Measurements from ENCODE around the gene NTF4. TPM values are rescaled to one million over a fixed set of nuclear protein-coding genes. Genes with fewer than 3 reads are reported as not detected.

NTF4 gene
- total and polyA plus RNA-seq, 2 of the 13 experiments (the other 11 are each of a cell fraction or from before 2014, with no cell fraction given): not detected

GRCh38 chr19:49102303-49102702 is 37.7 kb upstream of the NTF4 start:
- no peak overlapping the region for H3K4me2 ChIP-seq (ENCODE audit: low read depth, low read length)
- no peak overlapping the region for H2AFZ ChIP-seq (ENCODE audit: low read length)
- ChIA-PET POLR2A (no interaction called here), CTCF (ENCODE audit: low intra/inter-chr PET ratio, low total read pairs) (no interaction called here)
- in situ Hi-C loops (cut with HindIII; ENCODE audit: extremely low pct_ligation_motif_present, low pct_unique_long_range_greater_than_20kb): no loop called here
- TF ChIP-seq TP53 (CRISPR knock-in tag; conservative IDR thresholded peaks at IDR 0.05) (no peak), TBP (CRISPR knock-in tag; IDR thresholded peaks at IDR 0.05) (no peak), AGO2 (optimal IDR thresholded peaks at IDR 0.05; ENCODE audit: low read depth, low read length) (peak; percentile 66), POLR2G (IDR thresholded peaks at IDR 0.05; ENCODE audit: low read depth, low read length) (no peak), RBM22 (optimal IDR thresholded peaks at IDR 0.05; ENCODE audit: low read length) (peak; percentile 75)
- peaks cover 11% of the 10 kb centered on the region for H3K79me2 ChIP-seq (ENCODE audit: insufficient read depth, low read length)
- H3K4me1 ChIP-seq (ENCODE audit: insufficient read depth, low read length): no peaks in the 10 kb centered on the region
- WGBS (ENCODE audit: low lambda C conversion rate): 99% methylated on average over 10 of the region's 12 CpGs
- H4K20me1 ChIP-seq (ENCODE audit: insufficient read depth, low read length): peaks cover 36% of the 10 kb centered on the region
- no peak for FAIRE-seq
- peaks cover 43 to 89% of the 10 kb centered on the region in 2 experiments for H3K36me3 ChIP-seq (replicated peaks in 1 of 2; ENCODE audit: control insufficient read depth in 1 of 2, insufficient read depth in 2 of 2, low read length in 2 of 2)
- no peak for ATAC-seq
- no peaks in the 10 kb centered on the region for H3K27me3 ChIP-seq (ENCODE audit: control insufficient read depth in 1 of 2, insufficient read depth in 2 of 2, low read length in 2 of 2)
- H3K9me3 ChIP-seq (ENCODE audit: low read length): no peaks in the 10 kb centered on the region
- H3K27ac ChIP-seq (ENCODE audit: extremely low read length, insufficient read depth, low read length): no peak overlapping the region
- DNase-seq (ENCODE audit: low spot score): no peak
- intact Hi-C loops (cut with micrococcal nuclease; ENCODE audit: unreplicated experiment): no loop called here
- H3K9ac ChIP-seq (ENCODE audit: insufficient read depth, low read depth, low read length): no peak overlapping the region
- no peak overlapping the region for H3K4me3 ChIP-seq (replicated peaks in 1 of 3; ENCODE audit: insufficient read depth in 1 of 3, low read depth in 2 of 3, low read length in 3 of 3)
- no TSS peak for BruUV-seq (replicated peaks)

- 94% methylated on average over 12 of the region's 12 CpGs for WGBS (ENCODE audit: low lambda C conversion rate)
- TF ChIP-seq ZNF180 (CRISPR knock-in tag; IDR thresholded peaks at IDR 0.05; ENCODE audit: borderline replicate concordance, low read depth) (no peak), ZMYM4 (CRISPR knock-in tag; IDR thresholded peaks at IDR 0.05) (no peak), HMGA1 (CRISPR knock-in tag; conservative IDR thresholded peaks at IDR 0.05) (no peak), ZBTB46 (CRISPR knock-in tag; IDR thresholded peaks at IDR 0.05; ENCODE audit: borderline replicate concordance) (no peak), GZF1 (CRISPR knock-in tag; IDR thresholded peaks at IDR 0.05) (no peak), MTF1 (CRISPR knock-in tag; IDR thresholded peaks at IDR 0.05) (no peak), AGO2 (optimal IDR thresholded peaks at IDR 0.05; ENCODE audit: low read depth, low read length) (peak; percentile 30), RBFOX2 (IDR thresholded peaks at IDR 0.05; ENCODE audit: low read depth, low read length) (0 out of 2 replicates have a peak, but pooled peaks have one; percentile 20)
These were observed 36.5 kb upstream of the NTF4 start for GRCh38 chr19:49101160-49101559.

More at GRCh38 chr19:49101160-49101559, 36.5 kb upstream of the NTF4 start:
- peaks cover 30% of the 10 kb centered on the region for H4K20me1 ChIP-seq (ENCODE audit: insufficient read depth, low read length)
- CTCF ChIA-PET (ENCODE audit: low intra/inter-chr PET ratio, low total read pairs): no interaction called here
- no peak overlapping the region for H3K9ac ChIP-seq (ENCODE audit: insufficient read depth, low read depth, low read length)
- H3K79me2 ChIP-seq (ENCODE audit: insufficient read depth, low read length): peaks cover 11% of the 10 kb centered on the region
- H2AFZ ChIP-seq (ENCODE audit: low read length): no peak overlapping the region
- H3K4me2 ChIP-seq (ENCODE audit: low read depth, low read length): no peak overlapping the region
- in situ Hi-C loops (cut with HindIII; ENCODE audit: extremely low pct_ligation_motif_present, low pct_unique_long_range_greater_than_20kb): no loop called here
- H3K27ac ChIP-seq (ENCODE audit: extremely low read length, insufficient read depth, low read length): no peak overlapping the region
- ATAC-seq: no peak
- H3K4me3 ChIP-seq (replicated peaks in 1 of 3; ENCODE audit: insufficient read depth in 1 of 3, low read depth in 2 of 3, low read length in 3 of 3): no peak overlapping the region
- FAIRE-seq: no peak
- no peaks in the 10 kb centered on the region for H3K27me3 ChIP-seq (ENCODE audit: control insufficient read depth in 1 of 2, insufficient read depth in 2 of 2, low read length in 2 of 2)
- intact Hi-C loops (cut with micrococcal nuclease; ENCODE audit: unreplicated experiment): no loop called here
- H3K4me1 ChIP-seq (ENCODE audit: insufficient read depth, low read length): no peaks in the 10 kb centered on the region
- POLR2A ChIA-PET: no interaction called here
- H3K36me3 ChIP-seq (replicated peaks in 1 of 2; ENCODE audit: control insufficient read depth in 1 of 2, insufficient read depth in 2 of 2, low read length in 2 of 2): peaks cover 39 to 85% of the 10 kb centered on the region in 2 experiments
- no peaks in the 10 kb centered on the region for H3K9me3 ChIP-seq (ENCODE audit: low read length)
- DNase-seq (ENCODE audit: low spot score): no peak
- no TSS peak for BruUV-seq (replicated peaks)

Data from HepG2 (cell line).